ENCODE measurements around the gene DLL1.
"Not testable (repeated sequence)": the region's sequence is repeated elsewhere in the genome, so short reads cannot be mapped to it uniquely, and the experiment has no call there.

Gene DLL1

GRCh38 chr6:170264644-170265043 lies 26.2 kb downstream of the DLL1 start:
- WGBS, 2 donors (ENCODE audit: extremely low coverage in 2 of 2, insufficient read length in 2 of 2, insufficient replicate concordance in 1 of 2): no CpG with 5 or more reads among the region's 12 CpGs
- not testable (repeated sequence) for H2AK5ac ChIP-seq (ENCODE audit: low read depth, low read length); H3K4me2 ChIP-seq (ENCODE audit: insufficient read depth, low read length, poor library complexity, severe bottlenecking); H2BK12ac ChIP-seq (ENCODE audit: low read length); H2AFZ ChIP-seq (ENCODE audit: low read length); H3K27me3 ChIP-seq (ENCODE audit: control insufficient read depth in 3 of 3, insufficient read depth in 3 of 3, low read depth in 1 of 3, low read length in 3 of 3); H3K23ac ChIP-seq (ENCODE audit: low read depth, low read length, poor library complexity); H4K8ac ChIP-seq (ENCODE audit: low read depth, low read length); H3K14ac ChIP-seq (ENCODE audit: low read length); H3K4ac ChIP-seq (ENCODE audit: low read length); H2BK15ac ChIP-seq (ENCODE audit: low read length); H2BK5ac ChIP-seq (ENCODE audit: low read length); H3K36me3 ChIP-seq (replicated peaks in 1 of 2; ENCODE audit: control insufficient read depth in 2 of 2, insufficient read depth in 2 of 2, low read length in 2 of 2); H4K91ac ChIP-seq (ENCODE audit: low read depth, low read length, poor library complexity); H3K18ac ChIP-seq (ENCODE audit: low read length); H3K9ac ChIP-seq (ENCODE audit: low read depth, low read length, poor library complexity); H3K27ac ChIP-seq (replicated peaks; ENCODE audit: low read length); H3K4me3 ChIP-seq (ENCODE audit: low read length in 2 of 2); DNase-seq (ENCODE audit: low spot score); H2BK120ac ChIP-seq (ENCODE audit: low read depth, low read length); H3K9me3 ChIP-seq (replicated peaks in 1 of 2; ENCODE audit: control insufficient read depth in 2 of 2, insufficient read depth in 1 of 2, low read depth in 1 of 2, low read length in 2 of 2); H3K79me1 ChIP-seq (ENCODE audit: low read depth, low read length)
- H3K4me1 ChIP-seq (ENCODE audit: control insufficient read depth in 2 of 2, insufficient read depth in 1 of 2, low read depth in 1 of 2, low read length in 2 of 2): peaks cover 20 to 27% of the 10 kb centered on the region in 2 donors

- Histone ChIP-seq H3K27me3 (ENCODE audit: control insufficient read depth in 3 of 3, insufficient read depth in 3 of 3, low read depth in 1 of 3, low read length in 3 of 3) (no peaks in the 10 kb centered on the region), H3K4me1 (ENCODE audit: control insufficient read depth in 2 of 2, insufficient read depth in 1 of 2, low read depth in 1 of 2, low read length in 2 of 2) (peaks cover 14 to 22% of the 10 kb centered on the region in 2 donors), H2BK5ac (ENCODE audit: low read length) (peak overlapping the region; percentile 26), H3K18ac (ENCODE audit: low read length) (peak overlapping the region; percentile 46), H2BK120ac (ENCODE audit: low read depth, low read length) (no peak overlapping the region), H4K8ac (ENCODE audit: low read depth, low read length) (no peak overlapping the region), H3K27ac (replicated peaks; ENCODE audit: low read length) (no peak overlapping the region), H3K4me2 (ENCODE audit: insufficient read depth, low read length, poor library complexity, severe bottlenecking) (no peak overlapping the region), H2AK5ac (ENCODE audit: low read depth, low read length) (no peak overlapping the region), H3K9me3 (replicated peaks in 1 of 2; ENCODE audit: control insufficient read depth in 2 of 2, insufficient read depth in 1 of 2, low read depth in 1 of 2, low read length in 2 of 2) (no peaks in the 10 kb centered on the region), H3K4me3 (ENCODE audit: low read length in 2 of 2) (no peak overlapping the region), H2AFZ (ENCODE audit: low read length) (no peak overlapping the region), H3K4ac (ENCODE audit: low read length) (no peak overlapping the region), H3K23ac (ENCODE audit: low read depth, low read length, poor library complexity) (no peak overlapping the region), H4K91ac (ENCODE audit: low read depth, low read length, poor library complexity) (no peak overlapping the region), H2BK12ac (ENCODE audit: low read length) (peak overlapping the region; percentile 78), H3K14ac (ENCODE audit: low read length) (no peak overlapping the region), H3K36me3 (replicated peaks in 1 of 2; ENCODE audit: control insufficient read depth in 2 of 2, insufficient read depth in 2 of 2, low read length in 2 of 2) (no peaks in the 10 kb centered on the region), H3K79me1 (ENCODE audit: low read depth, low read length) (no peaks in the 10 kb centered on the region), H2BK15ac (ENCODE audit: low read length) (peak overlapping the region; percentile 71), H3K9ac (ENCODE audit: low read depth, low read length, poor library complexity) (no peak overlapping the region)
- WGBS, 2 donors (ENCODE audit: extremely low coverage in 2 of 2, insufficient read length in 2 of 2, insufficient replicate concordance in 1 of 2): no CpG with 5 or more reads among the region's 7 CpGs
- no peak for DNase-seq (ENCODE audit: low spot score)
Measured at GRCh38 chr6:170264086-170264485, 26.8 kb downstream of the DLL1 start.

- Histone ChIP-seq H3K23ac (ENCODE audit: low read depth, low read length, poor library complexity) (no peak overlapping the region), H3K36me3 (replicated peaks in 1 of 2; ENCODE audit: control insufficient read depth in 2 of 2, insufficient read depth in 2 of 2, low read length in 2 of 2) (no peaks in the 10 kb centered on the region), H3K9ac (ENCODE audit: low read depth, low read length, poor library complexity) (no peak overlapping the region), H3K27me3 (ENCODE audit: control insufficient read depth in 3 of 3, insufficient read depth in 3 of 3, low read depth in 1 of 3, low read length in 3 of 3) (no peaks in the 10 kb centered on the region), H3K4me3 (ENCODE audit: low read length in 2 of 2) (no peak overlapping the region), H3K9me3 (replicated peaks in 1 of 2; ENCODE audit: control insufficient read depth in 2 of 2, insufficient read depth in 1 of 2, low read depth in 1 of 2, low read length in 2 of 2) (no peaks in the 10 kb centered on the region), H3K18ac (ENCODE audit: low read length) (peak overlapping the region; percentile 77), H3K27ac (replicated peaks; ENCODE audit: low read length) (no peak overlapping the region), H2BK120ac (ENCODE audit: low read depth, low read length) (no peak overlapping the region), H4K91ac (ENCODE audit: low read depth, low read length, poor library complexity) (no peak overlapping the region), H2BK12ac (ENCODE audit: low read length) (peak overlapping the region; percentile 46), H2AK5ac (ENCODE audit: low read depth, low read length) (peak overlapping the region; percentile 78), H3K14ac (ENCODE audit: low read length) (no peak overlapping the region), H4K8ac (ENCODE audit: low read depth, low read length) (no peak overlapping the region), H3K4me2 (ENCODE audit: insufficient read depth, low read length, poor library complexity, severe bottlenecking) (no peak overlapping the region), H3K4ac (ENCODE audit: low read length) (no peak overlapping the region), H2AFZ (ENCODE audit: low read length) (no peak overlapping the region), H2BK15ac (ENCODE audit: low read length) (peak overlapping the region; percentile 87), H3K4me1 (ENCODE audit: control insufficient read depth in 2 of 2, insufficient read depth in 1 of 2, low read depth in 1 of 2, low read length in 2 of 2) (peaks cover 14 to 22% of the 10 kb centered on the region in 2 donors), H2BK5ac (ENCODE audit: low read length) (peak overlapping the region; percentile 26), H3K79me1 (ENCODE audit: low read depth, low read length) (no peaks in the 10 kb centered on the region)
- no CpG with 5 or more reads among the region's 8 CpGs for WGBS, 2 donors (ENCODE audit: extremely low coverage in 2 of 2, insufficient read length in 2 of 2, insufficient replicate concordance in 1 of 2)
- DNase-seq (ENCODE audit: low spot score): no peak
Measured at GRCh38 chr6:170263410-170263809, 27.5 kb downstream of the DLL1 start.

- no CpG with 5 or more reads among the region's 22 CpGs for WGBS, 2 donors (ENCODE audit: extremely low coverage in 2 of 2, insufficient read length in 2 of 2, insufficient replicate concordance in 1 of 2)
- Histone ChIP-seq H2AFZ (ENCODE audit: low read length) (peak overlapping the region; percentile 56), H3K4me3 (ENCODE audit: low read length in 2 of 2) (no peak overlapping the region)
Measured at GRCh38 chr6:170262489-170263088, 28.3 kb downstream of the DLL1 start.

More at GRCh38 chr6:170262489-170263088, 28.3 kb downstream of the DLL1 start:
- Histone ChIP-seq H3K4me2 (ENCODE audit: insufficient read depth, low read length, poor library complexity, severe bottlenecking) (no peak overlapping the region), H2BK5ac (ENCODE audit: low read length) (no peak overlapping the region), H3K27me3 (ENCODE audit: control insufficient read depth in 3 of 3, insufficient read depth in 3 of 3, low read depth in 1 of 3, low read length in 3 of 3) (no peaks in the 10 kb centered on the region), H3K27ac (replicated peaks; ENCODE audit: low read length) (no peak overlapping the region), H2BK12ac (ENCODE audit: low read length) (no peak overlapping the region), H3K4me1 (ENCODE audit: control insufficient read depth in 2 of 2, insufficient read depth in 1 of 2, low read depth in 1 of 2, low read length in 2 of 2) (peaks cover 14 to 19% of the 10 kb centered on the region in 2 donors), H4K91ac (ENCODE audit: low read depth, low read length, poor library complexity) (no peak overlapping the region), H3K9me3 (replicated peaks in 1 of 2; ENCODE audit: control insufficient read depth in 2 of 2, insufficient read depth in 1 of 2, low read depth in 1 of 2, low read length in 2 of 2) (no peaks in the 10 kb centered on the region), H2AK5ac (ENCODE audit: low read depth, low read length) (peak overlapping the region; percentile 89), H3K14ac (ENCODE audit: low read length) (no peak overlapping the region), H3K36me3 (replicated peaks in 1 of 2; ENCODE audit: control insufficient read depth in 2 of 2, insufficient read depth in 2 of 2, low read length in 2 of 2) (no peaks in the 10 kb centered on the region), H2BK120ac (ENCODE audit: low read depth, low read length) (peak overlapping the region; percentile 65), H3K18ac (ENCODE audit: low read length) (peak overlapping the region; percentile 86), H3K9ac (ENCODE audit: low read depth, low read length, poor library complexity) (no peak overlapping the region), H2BK15ac (ENCODE audit: low read length) (peak overlapping the region; percentile 97), H3K23ac (ENCODE audit: low read depth, low read length, poor library complexity) (peak overlapping the region; percentile 48), H4K8ac (ENCODE audit: low read depth, low read length) (no peak overlapping the region), H3K79me1 (ENCODE audit: low read depth, low read length) (no peaks in the 10 kb centered on the region), H3K4ac (ENCODE audit: low read length) (no peak overlapping the region)
- DNase-seq (ENCODE audit: low spot score): no peak
